ENCODE measurements around the gene DCBLD1.

- TF ChIP-seq CTCF (conservative IDR thresholded peaks at IDR 0.05; ENCODE audit: low read depth, low read length) = no peak
- TF ChIP-seq EZH2 (IDR thresholded peaks at IDR 0.05; ENCODE audit: borderline replicate concordance, low read depth, low read length, poor library complexity, severe bottlenecking) = no peak
Measured at GRCh38 chr6:117550618-117551242, 68.3 kb downstream of the DCBLD1 start.

Data from A673 (cell line).